ENCODE measurements around the gene OR8D4. TPM values are rescaled to one million over a fixed set of nuclear protein-coding genes. Genes with fewer than 3 reads are reported as not detected.

Gene OR8D4
- total RNA-seq, 1 experiment from 2014 or later = not detected

- CTCF ChIA-PET = no interaction called here
- no TSS peak for BruUV-seq (replicated peaks)
Measured at GRCh38 chr11:123945132-123945531, 43.2 kb downstream of the OR8D4 start.

GRCh38 chr11:123956752-123957151 lies 54.8 kb downstream of the OR8D4 start:
- POLR2A ChIA-PET (ENCODE audit: low non-redundant PET) = no interaction called here
- H3K4me1 ChIP-seq (ENCODE audit: insufficient read depth, low read length, poor library complexity, severe bottlenecking) = no peaks in the 10 kb centered on the region
- BruUV-seq (replicated peaks) = no TSS peak
- CTCF ChIA-PET = no interaction called here
- no peak overlapping the region for H3K4me3 ChIP-seq (ENCODE audit: low read depth, low read length, poor library complexity, severe bottlenecking)
- intact Hi-C loops (cut with micrococcal nuclease; ENCODE audit: unreplicated experiment) = no loop called here
- H3K9me3 ChIP-seq (ENCODE audit: low read depth, low read length, poor library complexity, severe bottlenecking) = no peaks in the 10 kb centered on the region
- no peak for DNase-seq (ENCODE audit: low spot score)
- TF ChIP-seq EZH2 (IDR thresholded peaks at IDR 0.05; ENCODE audit: borderline replicate concordance, low read depth, low read length, poor library complexity, severe bottlenecking) = no peak
- TF ChIP-seq CTCF (conservative IDR thresholded peaks at IDR 0.05; ENCODE audit: low read depth, low read length) = no peak
- H3K27me3 ChIP-seq (replicated peaks; ENCODE audit: insufficient read depth, low read depth, low read length, poor library complexity) = no peaks in the 10 kb centered on the region
- no peak overlapping the region for H3K27ac ChIP-seq (ENCODE audit: low read depth, low read length, poor library complexity, severe bottlenecking)
- H3K36me3 ChIP-seq (ENCODE audit: insufficient read depth, low read length, poor library complexity, severe bottlenecking) = no peaks in the 10 kb centered on the region

More at GRCh38 chr11:123945132-123945531, 43.2 kb downstream of the OR8D4 start:
- Histone ChIP-seq H3K27me3 (replicated peaks; ENCODE audit: insufficient read depth, low read depth, low read length, poor library complexity) (no peaks in the 10 kb centered on the region), H3K27ac (ENCODE audit: low read depth, low read length, poor library complexity, severe bottlenecking) (no peak overlapping the region), H3K9me3 (ENCODE audit: low read depth, low read length, poor library complexity, severe bottlenecking) (no peaks in the 10 kb centered on the region), H3K4me3 (ENCODE audit: low read depth, low read length, poor library complexity, severe bottlenecking) (no peak overlapping the region), H3K4me1 (ENCODE audit: insufficient read depth, low read length, poor library complexity, severe bottlenecking) (no peaks in the 10 kb centered on the region), H3K36me3 (ENCODE audit: insufficient read depth, low read length, poor library complexity, severe bottlenecking) (no peaks in the 10 kb centered on the region)
- POLR2A ChIA-PET (ENCODE audit: low non-redundant PET) = interaction anchor here (0.6 kb wide), 1 partner anchor 427 kb away, joined by 3 read pairs; no protein-coding TSS in a partner anchor
- DNase-seq (ENCODE audit: low spot score) = no peak
- no peak for TF ChIP-seq EZH2 (IDR thresholded peaks at IDR 0.05; ENCODE audit: borderline replicate concordance, low read depth, low read length, poor library complexity, severe bottlenecking)
- no peak for TF ChIP-seq CTCF (conservative IDR thresholded peaks at IDR 0.05; ENCODE audit: low read depth, low read length)
- intact Hi-C loops (cut with micrococcal nuclease; ENCODE audit: unreplicated experiment) = no loop called here

Other genes starting within 250 kb of the OR8D4 start
- gene SCN3B, start 247.5 kb upstream of the OR8D4 start, total RNA-seq (2021) = 0.13 and 0.31 TPM in 2 replicates
- 28.5 and 31.0 TPM in 2 replicates for gene ZNF202, start 160.5 kb upstream of the OR8D4 start, total RNA-seq (2021)
- not detected in 2 replicates for gene OR6X1, start 147.6 kb upstream of the OR8D4 start, total RNA-seq (2021)
- gene OR6M1, start 95.8 kb upstream of the OR8D4 start, total RNA-seq (2021) = not detected in 2 replicates
- gene TMEM225, start 16.5 kb upstream of the OR8D4 start, total RNA-seq (2021) = not detected in 2 replicates
- gene OR4D5, start 37.5 kb downstream of the OR8D4 start, total RNA-seq (2021) = not detected in 2 replicates
- not detected in 2 replicates for gene OR6T1, start 41.7 kb downstream of the OR8D4 start, total RNA-seq (2021)
- gene OR10S1, start 75.6 kb downstream of the OR8D4 start, total RNA-seq (2021) = not detected in 2 replicates
- not detected in 2 replicates for gene OR10G6, start 93.0 kb downstream of the OR8D4 start, total RNA-seq (2021)
- not detected in 2 replicates for gene OR10G4, start 110.8 kb downstream of the OR8D4 start, total RNA-seq (2021)
- not detected in 2 replicates for gene OR10G9, start 120.8 kb downstream of the OR8D4 start, total RNA-seq (2021)
- not detected in 2 replicates for gene OR10G8, start 124.6 kb downstream of the OR8D4 start, total RNA-seq (2021)
- not detected in 2 replicates for gene OR10G7, start 139.2 kb downstream of the OR8D4 start, total RNA-seq (2021)
- 11.2 and 12.8 TPM in 2 replicates for gene VWA5A, start 213.3 kb downstream of the OR8D4 start, total RNA-seq (2021)

Measured in A673 (cell line).